Measurements from ENCODE around the gene ATP6V0B. TPM values are rescaled to one million over a fixed set of nuclear protein-coding genes. Genes with fewer than 3 reads are reported as not detected.
A peak's percentile ranks its signal among the peaks of the same experiment; 100 is the strongest.

The ATP6V0B gene
- total RNA-seq, 1 experiment from 2014 or later: 237 TPM

DNA sequence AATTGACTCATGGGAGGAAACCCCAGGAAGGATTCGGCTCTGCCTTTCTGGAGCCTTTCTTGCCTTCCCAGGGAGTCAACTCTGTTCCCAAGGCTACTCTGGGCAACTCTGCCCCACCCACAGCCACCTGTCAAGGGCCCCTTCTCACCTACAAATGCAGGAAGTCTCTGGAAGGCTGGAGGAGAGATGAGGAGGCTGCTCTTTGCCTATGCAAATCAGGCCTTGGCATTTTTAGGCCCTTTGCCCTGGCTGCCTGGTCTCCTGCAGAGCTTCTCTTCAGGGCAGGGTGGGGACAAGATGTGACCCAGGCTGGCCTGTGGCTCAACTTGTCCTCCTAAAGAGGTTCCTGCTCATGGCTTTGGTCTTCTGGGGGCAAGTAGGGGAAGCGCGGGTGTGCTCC lies 51.1 kb downstream of the ATP6V0B start:
- DNase-seq: peak; percentile 61

DNA sequence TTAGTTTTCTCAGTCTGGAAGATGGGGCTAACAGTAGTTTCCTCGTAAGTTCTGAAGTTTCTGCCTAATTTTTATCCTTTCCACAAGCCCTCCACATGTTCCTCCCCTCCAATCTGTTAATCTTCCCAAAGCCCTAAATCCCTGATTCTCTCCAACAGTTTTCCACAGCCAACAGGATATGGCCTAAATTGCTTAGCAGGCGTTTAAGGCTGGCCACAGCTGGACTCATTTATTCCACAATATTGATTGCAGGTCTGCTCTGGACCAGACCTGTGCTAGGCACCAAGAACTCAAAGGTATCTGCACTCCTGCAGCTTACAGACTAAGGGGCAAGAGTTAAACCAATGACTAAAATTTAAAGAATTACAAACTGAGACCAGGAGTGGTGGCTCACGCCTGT lies 52.6 kb downstream of the ATP6V0B start:
- DNase-seq: no peak
- peaks cover 4% of the 10 kb centered on the region for H3K36me3 ChIP-seq (replicated peaks; ENCODE audit: control insufficient read depth, insufficient read depth, low read length)
- H3K27me3 ChIP-seq (ENCODE audit: control insufficient read depth, insufficient read depth, low read length): no peaks in the 10 kb centered on the region; the same call in 1 of the 2 replicates
- H3K4me3 ChIP-seq (ENCODE audit: insufficient read depth, low read depth, low read length): no peak overlapping the region

More for the DNA sequence above, 51.1 kb downstream of the ATP6V0B start:
- Histone ChIP-seq H3K4me3 (ENCODE audit: insufficient read depth, low read depth, low read length) (no peak overlapping the region), H3K36me3 (replicated peaks; ENCODE audit: control insufficient read depth, insufficient read depth, low read length) (peaks cover 4% of the 10 kb centered on the region), H3K27me3 (ENCODE audit: control insufficient read depth, insufficient read depth, low read length) (no peaks in the 10 kb centered on the region; the same call in 1 of the 2 replicates)

Other genes with a start within 250 kb of the ATP6V0B start
- gene ARTN, start 41.2 kb upstream of the ATP6V0B start, total RNA-seq (2014; rRNA removed; shearing (Covaris generic)): 9.7 and 11.3 TPM in 2 replicates
- gene IPO13, start 28.0 kb upstream of the ATP6V0B start, total RNA-seq (2014; rRNA removed; shearing (Covaris generic)): 29.2 and 34.2 TPM in 2 replicates
- gene DPH2, start 5.0 kb upstream of the ATP6V0B start, total RNA-seq (2014; rRNA removed; shearing (Covaris generic)): 75.4 and 83.4 TPM in 2 replicates
- gene B4GALT2, start 4.2 kb downstream of the ATP6V0B start, total RNA-seq (2014; rRNA removed; shearing (Covaris generic)): 207 and 217 TPM in 2 replicates
- gene CCDC24, start 16.6 kb downstream of the ATP6V0B start, total RNA-seq (2014; rRNA removed; shearing (Covaris generic)): 10.5 and 19.8 TPM in 2 replicates
- gene SLC6A9, start 56.5 kb downstream of the ATP6V0B start, total RNA-seq (2014; rRNA removed; shearing (Covaris generic)): 6.4 and 8.2 TPM in 2 replicates
- not detected in 2 replicates for gene KLF17, start 143.9 kb downstream of the ATP6V0B start, total RNA-seq (2014; rRNA removed; shearing (Covaris generic))
- gene KLF18, start 166.7 kb downstream of the ATP6V0B start, total RNA-seq (2014; rRNA removed; shearing (Covaris generic)): 0.03 TPM in 1 of 2 replicates, not detected in the other
- 20.7 and 25.5 TPM in 2 replicates for gene DMAP1, start 238.5 kb downstream of the ATP6V0B start, total RNA-seq (2014; rRNA removed; shearing (Covaris generic))

All from H7 (cell line).